SK-N-DZ (cell line): ENCODE measurements around the gene PTDSS2.
"Not testable (repeated sequence)": the region's sequence is repeated elsewhere in the genome, so short reads cannot be mapped to it uniquely, and the experiment has no call there.

Experiments used
- DNase-seq: peaks from one replicate; pipeline ENCODE4 v3.0.0-alpha.2; 2015; ENCODE audit warnings: low spot score

PTDSS2 gene

DNA sequence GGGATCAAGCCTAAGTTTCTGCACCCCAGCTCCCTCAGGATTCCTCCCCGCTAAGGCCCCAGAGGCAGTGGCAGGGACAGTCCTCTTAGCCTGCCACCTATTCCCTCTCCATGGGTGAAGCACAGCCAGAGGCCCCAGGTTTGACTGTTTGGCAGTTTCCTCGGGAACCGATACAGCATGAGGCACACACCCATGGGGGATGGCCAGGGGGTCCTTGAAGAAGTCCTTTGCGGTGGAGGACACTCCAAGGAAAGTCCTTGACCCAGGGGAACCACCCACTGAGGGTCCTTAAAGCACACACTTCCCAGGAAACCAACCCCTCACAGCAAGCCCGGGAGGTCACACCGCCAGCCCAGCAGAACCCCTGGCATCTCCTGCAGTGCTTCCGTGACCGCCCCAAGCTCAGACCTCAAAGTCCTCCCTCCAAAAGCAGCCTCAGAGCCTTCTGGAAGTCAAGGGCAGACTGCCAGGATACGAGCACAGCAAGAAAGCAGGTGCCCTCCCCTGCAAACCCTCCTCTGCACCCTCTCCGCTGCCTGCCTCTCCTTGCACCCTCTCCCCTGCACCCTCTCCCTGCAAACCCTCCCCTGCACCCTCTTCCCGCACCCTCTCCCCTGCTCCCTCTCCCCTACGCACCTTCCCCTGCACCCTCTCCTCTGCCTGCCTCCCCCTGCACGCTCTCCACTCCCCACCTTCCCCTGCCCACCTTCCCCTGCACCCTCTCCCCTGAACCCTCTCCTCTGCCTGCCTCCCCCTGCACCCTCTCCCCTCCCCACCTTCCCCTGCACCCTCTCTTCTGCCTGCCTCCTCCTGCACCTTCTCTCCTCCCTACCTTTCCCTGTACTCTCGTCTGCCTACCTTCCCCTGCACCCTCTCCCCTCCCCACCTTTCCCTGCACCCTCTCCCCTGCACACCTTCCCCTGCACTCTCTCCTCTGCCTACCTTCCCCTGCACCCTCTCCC is 36.7 kb upstream of the PTDSS2 start:
- DNase-seq: no peak

GRCh38 chr11:414318-414857 is 35.7 kb upstream of the PTDSS2 start:
- no peak for DNase-seq

DNA sequence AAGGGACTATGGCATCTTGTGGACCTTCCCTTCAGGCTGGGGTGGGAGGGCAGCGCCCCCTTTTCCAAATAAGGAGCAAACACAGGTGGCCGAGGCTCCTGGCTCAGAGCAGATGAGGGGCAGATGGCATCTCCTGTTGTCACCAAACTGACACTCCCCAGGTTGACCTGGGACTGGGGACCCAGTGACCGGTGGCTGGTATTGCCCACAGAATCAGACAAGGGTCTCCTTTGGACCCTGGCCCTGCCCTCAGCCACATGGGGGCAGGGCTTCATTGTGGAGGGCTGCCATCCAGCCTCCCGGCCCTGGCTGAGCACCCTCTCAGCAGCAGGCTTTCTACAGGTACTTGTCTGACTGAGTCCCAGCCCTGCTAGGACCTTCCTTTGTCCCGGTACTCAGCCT is 34.4 kb upstream of the PTDSS2 start:
- DNase-seq: no peak

DNA sequence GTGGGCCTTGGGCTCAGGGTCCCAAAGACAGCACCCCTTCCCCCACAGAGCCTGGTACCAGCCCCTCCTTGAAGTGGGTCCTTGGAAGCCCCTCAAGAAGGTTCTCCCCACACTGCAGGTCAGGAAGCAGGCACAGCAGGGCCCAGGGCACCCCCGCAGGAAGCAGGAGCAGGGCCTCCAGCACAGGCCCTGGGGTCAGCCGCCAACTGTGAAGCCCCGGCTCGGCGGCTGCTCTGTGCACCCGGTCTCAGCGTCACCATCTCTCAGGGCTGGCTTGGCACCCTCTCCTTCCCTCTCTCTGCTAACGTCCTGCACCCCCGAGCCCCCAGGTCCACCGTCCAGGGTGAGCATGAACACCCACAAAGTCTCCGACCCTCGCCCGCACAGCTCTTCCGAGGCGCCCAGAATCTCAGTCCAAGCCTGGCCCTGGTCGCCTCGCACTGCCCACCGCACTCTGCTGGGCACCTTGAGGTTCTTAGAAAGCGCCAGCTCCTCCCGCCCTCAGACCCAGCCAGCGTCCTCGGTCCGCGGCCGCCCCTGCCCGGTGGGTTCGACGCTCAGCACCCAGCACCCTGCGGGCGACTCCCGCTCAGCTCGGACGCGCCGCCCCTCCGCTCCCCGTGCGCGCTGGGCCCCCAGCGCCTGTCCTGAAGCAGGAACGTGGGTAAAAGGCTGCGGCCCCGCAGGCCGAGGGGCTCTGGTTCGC is 33.9 kb upstream of the PTDSS2 start:
- DNase-seq: no peak

GRCh38 chr11:416757-417621 is 33.1 kb upstream of the PTDSS2 start:
- no peak for DNase-seq

- no peak for DNase-seq
These were observed 32.3 kb upstream of the PTDSS2 start for GRCh38 chr11:417652-418342.

GRCh38 chr11:418343-419247 is 31.5 kb upstream of the PTDSS2 start:
- DNase-seq: no peak

- DNase-seq: no peak
These were observed 30.7 kb upstream of the PTDSS2 start for GRCh38 chr11:419248-420005.

GRCh38 chr11:420054-420910 is 29.8 kb upstream of the PTDSS2 start:
- no peak for DNase-seq

DNA sequence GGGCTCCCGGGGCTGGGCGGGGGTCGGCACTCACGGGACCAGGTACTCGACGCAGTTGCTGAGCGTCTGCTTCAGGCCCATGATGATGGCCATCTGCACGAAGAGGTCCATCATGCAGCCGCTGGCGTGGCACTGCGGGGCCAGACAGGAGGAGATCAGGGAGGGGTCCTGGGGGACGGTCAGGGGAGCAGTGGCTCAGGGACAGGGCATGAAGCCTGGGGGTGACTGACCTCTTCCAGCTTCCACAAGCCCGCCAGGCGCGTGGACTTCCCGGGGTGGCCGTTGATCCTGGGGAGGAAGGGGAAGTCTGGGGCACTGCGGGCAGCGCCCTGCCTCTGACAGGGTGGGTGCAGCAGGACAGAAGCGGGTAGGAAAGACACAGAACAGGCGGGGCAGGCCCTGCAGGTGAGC is 29.2 kb upstream of the PTDSS2 start:
- no peak for DNase-seq

GRCh38 chr11:422249-422656 is 27.8 kb upstream of the PTDSS2 start:
- no peak for DNase-seq

DNA sequence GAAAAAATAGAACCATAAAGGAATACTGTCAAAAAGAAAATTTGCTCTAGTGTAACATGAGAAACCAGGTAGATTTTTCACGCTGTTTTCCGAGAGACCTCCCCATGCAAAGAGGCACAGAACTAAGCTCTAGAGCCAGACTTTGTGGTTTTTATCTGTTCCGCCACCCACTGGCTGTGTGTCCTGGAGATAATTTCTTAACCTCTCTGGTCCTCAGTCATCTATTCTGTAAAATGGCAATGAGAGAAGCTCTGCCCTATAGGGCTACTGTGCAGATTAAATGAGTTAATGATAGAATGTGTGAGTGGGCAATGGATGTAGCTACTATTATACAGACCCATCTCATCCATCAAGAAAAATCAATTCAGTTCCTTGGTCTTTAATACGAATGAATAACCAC is 25.8 kb upstream of the PTDSS2 start:
- no peak for DNase-seq

GRCh38 chr11:424766-425165 is 25.3 kb upstream of the PTDSS2 start:
- DNase-seq: not testable (repeated sequence)

- no peak for DNase-seq
These were observed 24.8 kb upstream of the PTDSS2 start for GRCh38 chr11:425301-425700.

DNA sequence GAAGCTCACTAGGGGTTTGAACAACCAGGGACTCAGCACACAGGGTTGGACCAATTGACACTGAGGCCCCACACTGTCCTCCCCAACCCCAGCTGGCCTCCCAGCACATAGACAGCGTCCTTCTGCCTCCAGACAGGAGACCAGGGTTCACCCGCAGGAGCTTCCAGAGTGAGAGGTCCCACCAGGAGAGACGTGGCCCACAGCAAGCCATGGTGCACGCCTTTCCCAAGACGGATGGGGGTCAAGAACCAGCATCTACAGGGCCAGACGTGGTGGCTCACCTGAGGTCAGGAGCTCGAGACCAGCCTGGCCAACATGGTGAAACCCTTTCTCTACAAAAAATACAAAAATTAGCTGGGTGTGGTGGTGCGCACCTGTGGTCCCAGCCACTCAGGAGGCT is 23.2 kb upstream of the PTDSS2 start:
- DNase-seq: no peak

DNA sequence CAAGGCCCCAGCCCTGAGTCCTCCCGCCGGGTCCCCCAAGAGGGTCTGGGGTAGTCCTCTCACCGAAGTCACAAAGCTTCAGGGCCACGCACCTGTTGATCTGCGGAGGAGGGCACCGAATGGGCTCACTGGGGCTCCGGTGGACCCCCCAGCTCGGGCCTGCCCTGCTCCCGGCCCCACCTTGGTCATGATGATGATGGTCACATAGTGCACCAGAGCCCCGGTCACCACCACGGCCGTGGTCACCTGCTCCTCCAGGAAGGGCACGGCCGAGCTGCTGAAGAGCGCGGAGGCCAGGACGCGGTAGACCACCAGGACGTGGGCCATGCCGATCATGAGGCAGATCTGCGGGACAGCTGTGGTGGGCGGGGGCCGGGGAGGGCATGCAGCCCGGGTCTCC is 21.8 kb upstream of the PTDSS2 start:
- no peak for DNase-seq

DNA sequence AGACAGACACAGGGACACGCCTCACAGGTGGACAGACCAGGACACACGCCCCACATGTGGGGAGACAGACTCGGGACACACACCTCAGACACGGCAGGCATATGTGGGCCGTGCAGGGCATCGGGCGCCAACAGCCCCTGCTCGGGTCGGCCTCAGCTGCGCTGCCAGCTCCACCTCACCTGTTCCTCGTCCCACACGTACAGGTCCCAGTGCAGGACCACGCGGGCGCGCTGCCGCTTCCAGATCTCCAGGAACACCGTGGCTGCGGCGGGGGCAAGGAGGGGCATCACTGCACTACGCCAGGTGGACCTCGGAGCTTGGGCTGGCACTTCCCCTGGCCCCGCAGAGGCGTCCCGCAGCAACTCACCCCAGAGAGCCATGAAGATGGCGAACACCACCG is 20.7 kb upstream of the PTDSS2 start:
- DNase-seq: no peak

- DNase-seq: no peak
These were observed 20.1 kb upstream of the PTDSS2 start for GRCh38 chr11:429931-430456.
